NCI-H82 treated with DMSO at 0.1 percent for 48 hours (cell line): ENCODE measurements around the gene ACAP2.
"Not testable (repeated sequence)": the region's sequence is repeated elsewhere in the genome, so short reads cannot be mapped to it uniquely, and the experiment has no call there.

Source experiments
- DNase-seq: peaks from one replicate; lab custom pipeline; 2025; ENCODE audit not compliant: unreplicated experiment; lab: John Stamatoyannopoulos, UW

Gene ACAP2

GRCh38 chr3:195445885-195446284 is 3.1 kb upstream of the ACAP2 start:
- DNase-seq: no peak

GRCh38 chr3:195443391-195443989 is 670 bp upstream of the ACAP2 start:
- DNase-seq: no peak

GRCh38 chr3:195441992-195442572 is 738 bp downstream of the ACAP2 start:
- no peak for DNase-seq

GRCh38 chr3:195441476-195441991 is 1.3 kb downstream of the ACAP2 start:
- no peak for DNase-seq

GRCh38 chr3:195441051-195441450 is 1.8 kb downstream of the ACAP2 start:
- no peak for DNase-seq

GRCh38 chr3:195440379-195440778 is 2.4 kb downstream of the ACAP2 start:
- DNase-seq: no peak

GRCh38 chr3:195438371-195438770 is 4.4 kb downstream of the ACAP2 start:
- no peak for DNase-seq

GRCh38 chr3:195425849-195426248 is 17.0 kb downstream of the ACAP2 start:
- no peak for DNase-seq

- no peak for DNase-seq
These were observed 19.0 kb downstream of the ACAP2 start for GRCh38 chr3:195423818-195424217.

- DNase-seq: no peak
These were observed 21.4 kb downstream of the ACAP2 start for GRCh38 chr3:195421400-195421799.

- DNase-seq: no peak
These were observed 26.0 kb downstream of the ACAP2 start for GRCh38 chr3:195416795-195417194.

GRCh38 chr3:195411836-195412235 is 31.0 kb downstream of the ACAP2 start:
- DNase-seq: no peak

GRCh38 chr3:195410546-195410945 is 32.3 kb downstream of the ACAP2 start:
- no peak for DNase-seq

GRCh38 chr3:195407531-195408409 is 35.0 kb downstream of the ACAP2 start:
- DNase-seq: no peak

- DNase-seq: no peak
These were observed 37.2 kb downstream of the ACAP2 start for GRCh38 chr3:195405651-195406050.

GRCh38 chr3:195403841-195404408 is 38.9 kb downstream of the ACAP2 start:
- DNase-seq: no peak

GRCh38 chr3:195403244-195403643 is 39.6 kb downstream of the ACAP2 start:
- no peak for DNase-seq

GRCh38 chr3:195401943-195402342 is 40.9 kb downstream of the ACAP2 start:
- DNase-seq: no peak

GRCh38 chr3:195398460-195398859 is 44.4 kb downstream of the ACAP2 start:
- DNase-seq: not testable (repeated sequence)

- DNase-seq: no peak
These were observed 45.3 kb downstream of the ACAP2 start for GRCh38 chr3:195397524-195397923.

- no peak for DNase-seq
These were observed 47.5 kb downstream of the ACAP2 start for GRCh38 chr3:195395208-195395816.
